DOHH2 (cell line): ENCODE measurements around the gene SLC6A12.

Source experiments
- H3F3A ChIP-seq: fragments of 200-600 bp; sonication (generic), shearing (Covaris generic); 2 replicates; pipeline ENCODE4 v1.6.0; 2016; ENCODE audit warnings: antibody characterized with exemption, mild to moderate bottlenecking; ENCODE audit not compliant: control insufficient read depth, insufficient read depth
- H3K27ac ChIP-seq: fragments of 200-600 bp; sonication (generic); 2 replicates; pipeline ENCODE4 v1.5.1; 2014; ENCODE audit warnings: low read depth, mild to moderate bottlenecking, low read length, moderate library complexity
- H3K27me3 ChIP-seq: fragments of 200-600 bp; sonication (generic); 2 replicates; pipeline ENCODE4 v1.6.1; 2014; ENCODE audit warnings: mild to moderate bottlenecking, low read length, mixed read lengths; ENCODE audit not compliant: control insufficient read depth
- H3K36me3 ChIP-seq: fragments of 200-600 bp; sonication (generic); 2 replicates; pipeline ENCODE4 v1.6.1; 2014; ENCODE audit warnings: mild to moderate bottlenecking, low read length, moderate library complexity, mixed read lengths; ENCODE audit not compliant: control insufficient read depth
- H3K4me1 ChIP-seq: fragments of 200-600 bp; sonication (generic); 2 replicates; pipeline ENCODE4 v1.6.1; 2014; ENCODE audit warnings: mild to moderate bottlenecking, low read length, mixed read lengths; ENCODE audit not compliant: control insufficient read depth
- H3K4me2 ChIP-seq: fragments of 200-600 bp; sonication (generic); 2 replicates; pipeline ENCODE4 v1.6.0; 2014; ENCODE audit warnings: mild to moderate bottlenecking, low read length, moderate library complexity
- H3K4me3 ChIP-seq: fragments of 200-600 bp; sonication (generic); 2 replicates; pipeline ENCODE4 v1.5.1; 2014; ENCODE audit warnings: mild to moderate bottlenecking, low read length, mixed read lengths
- H3K79me2 ChIP-seq: fragments of 200-600 bp; sonication (generic); 2 replicates; pipeline ENCODE4 v1.6.1; 2014; ENCODE audit warnings: mild to moderate bottlenecking, low read length, mixed read lengths; ENCODE audit not compliant: control insufficient read depth
- H3K9me2 ChIP-seq: fragments of 200-600 bp; sonication (generic); replicated peaks from 2 replicates; pipeline ENCODE4 v1.6.1; 2014; ENCODE audit warnings: mild to moderate bottlenecking, low read length, mixed read lengths; ENCODE audit not compliant: control insufficient read depth
- H3K9me3 ChIP-seq: fragments of 200-600 bp; sonication (generic); 2 replicates; pipeline ENCODE4 v1.6.1; 2014; ENCODE audit warnings: antibody characterized with exemption, low read length, mixed read lengths; ENCODE audit not compliant: control insufficient read depth, insufficient read depth
- H4K20me1 ChIP-seq: fragments of 200-600 bp; sonication (generic); 2 replicates; pipeline ENCODE4 v1.6.0; 2014; ENCODE audit warnings: low read depth, mild to moderate bottlenecking, antibody characterized with exemption, low read length, moderate library complexity; ENCODE audit not compliant: control insufficient read depth, insufficient read depth
- CTCF ChIP-seq: fragments of 200-600 bp; sonication (generic); IDR thresholded peaks from one replicate; pipeline ENCODE4 v1.5.1; 2014; ENCODE audit warnings: antibody characterized with exemption, mild to moderate bottlenecking, low read depth, low read length; ENCODE audit not compliant: poor library complexity, severe bottlenecking
- EZH2phosphoT487 ChIP-seq: fragments of 200-600 bp; sonication (generic); IDR thresholded peaks from 2 replicates; pipeline ENCODE4 v1.6.1; 2017; ENCODE audit warnings: borderline replicate concordance, mild to moderate bottlenecking, antibody characterized with exemption, low read length, moderate library complexity, mixed read lengths

Gene SLC6A12

GRCh38 chr12:163406-163986 lies 50.5 kb downstream of the SLC6A12 start:
- TF ChIP-seq CTCF, result no peak
- no peak for TF ChIP-seq EZH2phosphoT487
- Histone ChIP-seq H4K20me1 (no peaks in the 10 kb centered on the region), H3K79me2 (no peaks in the 10 kb centered on the region), H3K36me3 (no peaks in the 10 kb centered on the region), H3K4me1 (no peaks in the 10 kb centered on the region), H3F3A (no peaks in the 10 kb centered on the region; the same call in 1 of the 2 replicates), H3K9me2 (no peaks in the 10 kb centered on the region), H3K27ac (no peak overlapping the region), H3K9me3 (peaks cover 6% of the 10 kb centered on the region; the same call in 1 of the 2 replicates), H3K4me3 (no peak overlapping the region), H3K27me3 (no peaks in the 10 kb centered on the region), H3K4me2 (no peak overlapping the region)

GRCh38 chr12:162467-163307 lies 51.3 kb downstream of the SLC6A12 start:
- H3K4me3 ChIP-seq, result no peak overlapping the region
- H3K9me2 ChIP-seq, result no peaks in the 10 kb centered on the region
- no peaks in the 10 kb centered on the region for H3K4me1 ChIP-seq
- no peaks in the 10 kb centered on the region for H4K20me1 ChIP-seq
- H3K27ac ChIP-seq, result no peak overlapping the region
- peaks cover 6% of the 10 kb centered on the region; the same call in 1 of the 2 replicates for H3K9me3 ChIP-seq
- no peaks in the 10 kb centered on the region for H3K27me3 ChIP-seq
- H3K4me2 ChIP-seq, result no peak overlapping the region
- no peaks in the 10 kb centered on the region; the same call in 1 of the 2 replicates for H3F3A ChIP-seq
- TF ChIP-seq CTCF (no peak), EZH2phosphoT487 (no peak)
- H3K79me2 ChIP-seq, result no peaks in the 10 kb centered on the region
- no peaks in the 10 kb centered on the region for H3K36me3 ChIP-seq

- Histone ChIP-seq H4K20me1 (no peaks in the 10 kb centered on the region), H3K4me3 (no peak overlapping the region), H3K27ac (no peak overlapping the region), H3K79me2 (no peaks in the 10 kb centered on the region), H3K4me2 (no peak overlapping the region), H3K9me2 (no peaks in the 10 kb centered on the region), H3K4me1 (no peaks in the 10 kb centered on the region), H3K9me3 (peaks cover 6% of the 10 kb centered on the region; the same call in 1 of the 2 replicates), H3K36me3 (no peaks in the 10 kb centered on the region), H3K27me3 (no peaks in the 10 kb centered on the region), H3F3A (no peaks in the 10 kb centered on the region; the same call in 1 of the 2 replicates)
- TF ChIP-seq EZH2phosphoT487 (no peak), CTCF (no peak)
These were observed 52.1 kb downstream of the SLC6A12 start for GRCh38 chr12:161823-162222.
